GM19043 (cell line): ENCODE measurements around the gene ABCA12.
A peak's percentile ranks its signal among the peaks of the same experiment; 100 is the strongest.

Source experiments
- ATAC-seq: cut with Tn5 transposase; IDR thresholded peaks from one replicate; pipeline ENCODE4 v1.9.1; 2021; ENCODE audit warnings: low read depth; ENCODE audit not compliant: unreplicated experiment

Gene ABCA12

DNA sequence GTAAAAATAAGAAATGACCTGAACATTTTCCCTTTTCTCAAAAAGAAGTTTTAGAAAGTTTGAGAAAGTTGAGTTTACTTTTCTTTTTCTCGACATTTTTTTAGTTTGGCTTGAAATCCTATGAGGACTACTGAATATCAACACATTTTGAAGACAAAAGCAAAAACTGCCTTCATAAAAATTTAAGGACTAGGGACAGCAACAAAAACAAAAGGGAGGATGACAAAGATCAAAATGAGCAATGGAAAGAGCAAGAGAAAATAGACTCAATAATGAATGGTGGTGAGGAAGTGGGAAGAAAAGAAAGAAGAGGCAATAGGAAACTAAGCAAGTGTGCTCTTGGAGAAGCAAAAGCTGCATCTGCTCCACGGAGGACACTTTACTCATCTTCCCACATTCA is 82.5 kb downstream of the ABCA12 start:
- no peak for ATAC-seq

DNA sequence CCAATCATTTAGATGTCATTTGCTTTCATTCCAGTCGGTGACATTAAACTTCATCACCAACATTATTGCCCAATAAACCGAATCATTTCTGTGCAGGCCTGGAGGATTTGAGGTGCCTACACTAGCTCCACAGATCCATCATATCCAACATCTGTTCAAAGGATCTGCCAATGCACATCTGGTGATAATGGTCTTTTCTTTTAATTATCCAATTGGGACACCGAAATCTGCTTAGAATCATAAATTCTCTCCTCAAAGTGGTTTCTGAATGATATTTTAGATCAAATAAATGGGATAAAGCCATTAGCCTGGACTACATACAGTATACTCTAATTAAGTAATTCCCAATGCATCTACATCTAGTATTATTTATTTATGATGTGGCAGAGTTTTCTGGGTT is 85.6 kb downstream of the ABCA12 start:
- no peak for ATAC-seq

DNA sequence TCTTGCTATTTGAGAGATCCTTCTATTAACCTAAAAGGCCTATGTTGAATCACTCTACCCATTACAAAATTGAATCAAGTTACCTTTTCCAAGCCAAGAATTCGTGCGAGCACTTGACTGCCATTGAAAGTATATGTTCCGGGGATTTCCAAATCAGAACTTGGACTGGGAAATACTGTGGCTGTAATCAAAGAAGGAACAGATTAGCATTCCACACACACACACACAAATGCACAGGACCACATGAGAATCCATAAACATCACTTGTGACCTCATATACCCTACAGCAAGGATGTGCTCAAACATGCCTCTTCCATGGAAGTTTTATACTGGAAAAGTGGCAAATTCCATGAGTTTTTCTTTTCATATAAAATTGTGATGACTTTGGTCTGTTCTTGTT is 86.0 kb downstream of the ABCA12 start:
- no peak for ATAC-seq

DNA sequence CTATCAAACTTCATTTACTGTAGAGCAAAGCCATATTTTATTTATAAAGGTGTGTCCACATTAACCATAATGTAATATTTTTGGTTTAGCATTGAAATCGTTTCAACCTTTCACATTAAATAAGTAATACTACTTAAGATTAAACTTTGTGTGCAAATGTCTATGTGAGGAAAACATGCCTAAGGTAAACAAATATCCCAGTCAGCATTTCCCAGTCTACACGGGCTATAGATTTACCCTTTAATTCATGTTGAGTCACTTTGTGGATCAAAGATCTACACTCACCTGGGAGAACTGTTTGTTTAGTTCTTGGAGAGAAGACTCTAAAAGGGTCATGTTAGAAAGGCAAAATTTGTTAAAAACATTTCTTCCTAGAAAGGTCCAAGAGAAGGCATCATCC is 89.1 kb downstream of the ABCA12 start:
- ATAC-seq = no peak

DNA sequence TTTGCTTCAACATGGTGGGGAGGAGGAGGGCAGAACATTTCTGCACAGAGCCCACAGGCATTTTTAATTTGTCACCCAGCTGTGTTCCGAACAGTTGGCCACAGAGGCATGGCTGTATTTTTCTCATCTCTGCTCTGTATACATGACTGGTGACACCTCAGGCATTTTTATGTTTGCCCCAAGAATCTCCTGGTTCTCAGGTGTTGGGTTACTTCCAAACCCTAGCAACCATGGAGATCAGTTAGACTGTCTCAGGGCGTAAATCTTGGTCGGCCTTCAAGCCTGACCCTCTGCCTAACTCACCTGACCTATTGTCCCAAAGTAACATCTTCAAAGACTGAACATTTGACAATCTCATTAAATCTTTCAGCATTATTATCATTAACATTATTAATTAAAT is 100.0 kb downstream of the ABCA12 start:
- ATAC-seq = no peak

DNA sequence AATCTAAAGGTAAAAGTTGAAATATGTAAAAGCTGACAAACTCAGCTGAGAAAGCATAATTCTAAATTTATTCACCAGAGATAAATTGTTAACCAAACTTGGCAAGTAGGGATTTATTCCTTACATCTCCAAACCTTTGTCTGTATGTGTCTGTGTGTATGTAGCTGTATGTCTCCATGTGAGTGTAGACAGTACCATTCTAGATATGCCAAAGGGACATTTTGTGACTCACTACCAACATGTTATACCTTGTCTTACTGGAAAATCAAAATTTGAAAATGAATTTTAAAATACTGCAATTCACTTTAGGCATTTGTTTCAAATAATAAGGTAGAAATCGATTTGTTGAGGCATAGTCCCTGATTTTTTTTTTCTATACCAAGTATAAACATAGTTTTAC is 102.1 kb downstream of the ABCA12 start:
- no peak for ATAC-seq

DNA sequence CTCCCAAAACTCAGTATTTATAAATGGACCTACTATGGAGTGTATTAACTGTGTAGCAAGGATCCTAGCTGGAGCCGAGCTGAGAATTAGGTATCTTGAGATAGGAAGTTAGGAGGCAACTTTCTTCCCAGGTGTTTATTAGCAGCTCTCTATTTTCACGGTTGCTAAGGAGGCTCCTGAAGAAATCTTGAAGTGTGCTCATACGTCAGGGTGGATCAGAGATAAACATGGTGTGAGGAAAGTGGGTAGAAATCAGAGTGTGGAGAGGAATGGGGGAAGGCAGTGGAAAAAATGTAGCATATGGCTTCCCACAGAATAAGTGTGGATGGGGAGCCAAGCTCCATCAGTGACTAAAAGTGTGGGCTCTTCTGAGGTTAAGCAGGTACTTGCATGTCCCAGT is 104.3 kb downstream of the ABCA12 start:
- no peak for ATAC-seq

DNA sequence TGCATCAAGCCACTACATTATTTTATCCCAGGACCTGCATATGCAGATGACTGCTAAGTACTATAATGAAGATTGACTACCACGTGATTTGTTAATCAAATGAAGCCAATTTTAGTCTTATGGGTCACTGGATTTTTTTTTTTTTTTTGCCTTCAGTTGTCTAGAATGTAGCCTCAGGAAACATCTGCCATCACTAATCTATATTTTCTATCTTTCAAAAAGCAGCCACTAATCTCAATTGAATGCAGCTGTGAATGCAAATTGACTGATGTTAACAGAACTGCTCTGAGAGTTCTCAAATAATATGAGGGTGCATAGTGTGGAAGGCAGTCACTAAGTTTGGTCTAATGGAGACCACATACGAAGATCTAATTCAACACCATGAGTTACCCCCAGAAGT is 106.3 kb downstream of the ABCA12 start:
- ATAC-seq = no peak

DNA sequence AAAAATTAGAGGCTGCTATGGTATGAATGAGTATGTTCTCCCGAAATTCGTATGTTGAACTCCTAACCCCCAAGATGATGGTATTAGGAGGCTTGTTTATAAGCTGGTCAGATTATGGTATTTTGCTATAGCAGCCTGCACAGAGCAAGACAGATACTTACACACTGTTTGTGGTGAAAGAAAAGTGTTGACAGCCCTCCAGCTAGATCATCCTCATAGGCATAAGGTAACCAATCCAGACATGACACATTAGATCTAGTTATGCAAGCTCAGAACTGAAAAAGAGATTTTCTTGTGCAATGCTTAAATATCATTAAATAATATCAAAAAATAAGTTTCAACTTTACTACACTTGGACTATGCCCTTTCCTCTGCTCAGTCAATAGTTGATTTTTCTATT is 107.1 kb downstream of the ABCA12 start:
- ATAC-seq = no peak

DNA sequence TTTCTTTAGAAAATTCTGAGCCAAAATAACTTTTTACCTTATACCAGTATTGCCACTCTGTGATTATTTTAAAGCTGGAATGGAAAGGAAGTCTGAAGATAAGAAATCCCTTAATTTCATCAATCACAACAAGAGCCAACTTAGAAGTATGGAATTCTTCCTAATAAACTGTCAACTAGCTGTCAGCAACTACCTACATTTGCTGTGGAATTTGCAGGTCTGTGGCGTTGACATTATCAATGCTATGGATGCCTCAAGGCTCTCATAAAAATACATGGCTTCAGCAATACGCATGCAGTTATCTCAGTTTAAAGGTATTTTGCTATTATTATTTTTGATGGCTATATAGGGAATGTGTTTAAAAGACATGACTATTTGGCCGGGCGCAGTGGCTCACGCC is 108.5 kb downstream of the ABCA12 start:
- no peak for ATAC-seq

DNA sequence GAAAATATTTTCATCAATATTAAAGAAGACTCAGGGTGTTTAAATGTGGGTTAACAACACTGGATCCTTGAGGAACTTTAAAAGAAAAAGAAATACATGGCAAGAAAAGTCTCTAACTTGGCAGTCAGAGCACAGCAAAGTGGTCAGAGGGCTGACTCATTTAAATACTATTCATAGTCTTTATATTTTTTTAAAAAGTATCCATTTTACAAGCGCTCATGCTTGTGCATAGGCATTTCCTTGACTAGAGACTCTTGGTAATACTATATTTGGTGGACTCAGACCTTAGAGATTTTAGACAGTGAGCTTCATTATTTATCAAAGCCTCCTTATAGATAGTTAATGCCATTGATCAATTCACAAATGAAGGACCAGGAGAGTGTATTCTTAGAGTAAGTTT is 110.2 kb downstream of the ABCA12 start:
- ATAC-seq = no peak

DNA sequence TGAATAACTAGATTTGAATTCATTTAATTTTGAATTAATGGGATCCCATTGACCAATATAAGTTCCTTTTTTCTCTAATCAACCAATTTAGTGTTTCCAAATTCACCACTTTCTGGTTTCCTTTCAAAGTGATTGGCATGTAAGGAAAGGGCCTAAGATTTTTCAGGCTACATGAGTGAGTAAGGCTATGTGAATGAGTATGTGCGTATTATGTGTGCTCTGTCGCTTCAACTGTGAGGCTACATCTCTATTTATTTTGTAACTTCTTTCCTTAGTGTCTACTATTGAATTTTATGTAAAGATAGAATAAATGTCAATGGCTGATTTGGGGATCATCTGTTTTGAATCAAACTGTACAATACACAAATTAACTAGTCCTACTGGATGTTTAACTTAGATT is 110.6 kb downstream of the ABCA12 start:
- ATAC-seq = no peak

DNA sequence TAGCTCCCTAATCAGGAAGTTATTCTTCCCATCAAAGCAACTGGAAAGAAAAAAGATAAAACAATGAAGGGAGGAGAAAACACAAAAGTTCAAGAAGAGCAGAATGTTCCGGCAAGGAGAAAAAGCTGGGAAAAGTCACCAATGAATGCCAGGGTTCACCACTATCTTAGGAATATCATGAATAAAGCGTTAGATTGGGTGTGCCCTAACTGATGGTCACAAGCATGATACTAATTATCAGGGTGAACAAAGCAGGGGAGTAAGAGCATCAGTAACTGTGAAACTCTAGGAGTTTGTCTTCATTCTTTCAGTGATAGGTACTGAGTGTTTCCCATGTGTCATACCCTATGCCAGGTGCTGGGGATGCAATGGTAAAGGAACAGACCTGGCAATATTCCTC is 115.5 kb downstream of the ABCA12 start:
- ATAC-seq = no peak

DNA sequence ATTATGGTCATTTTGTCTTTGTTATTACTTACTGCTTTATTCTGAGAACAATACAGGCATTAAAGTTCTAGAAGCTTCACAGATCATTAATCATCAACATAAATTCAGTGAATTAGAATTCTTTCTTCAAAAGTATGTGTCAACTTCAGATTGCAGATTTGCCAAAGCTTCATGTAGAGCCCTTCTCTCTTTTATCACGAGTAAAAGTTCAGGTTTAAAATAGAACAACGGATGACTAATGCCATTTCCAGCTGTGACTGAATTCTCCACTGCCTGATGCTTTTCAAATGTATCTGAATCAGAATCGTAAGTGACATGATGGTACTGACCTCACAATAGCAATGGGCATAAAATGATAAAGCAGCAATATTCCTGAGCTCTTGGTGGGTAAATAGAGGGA is 116.0 kb downstream of the ABCA12 start:
- ATAC-seq = no peak

DNA sequence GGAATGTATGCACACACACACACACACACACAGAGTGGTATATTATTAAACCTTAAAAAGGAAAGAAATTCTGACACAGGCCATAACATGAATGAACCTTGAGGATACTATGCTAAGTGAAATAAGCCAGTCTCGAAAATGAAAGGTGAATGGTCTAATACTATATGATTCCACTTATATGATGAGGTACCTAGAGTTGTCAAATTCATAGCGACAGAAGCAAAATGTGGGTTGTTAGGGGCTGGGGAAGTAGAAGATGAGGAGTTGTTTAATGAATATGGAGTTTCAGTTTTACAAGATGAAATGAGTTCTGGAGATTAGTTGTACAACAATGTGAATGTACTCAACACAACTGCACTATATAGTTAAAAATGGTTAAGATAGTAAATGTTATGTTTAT is 118.1 kb downstream of the ABCA12 start:
- ATAC-seq = no peak

DNA sequence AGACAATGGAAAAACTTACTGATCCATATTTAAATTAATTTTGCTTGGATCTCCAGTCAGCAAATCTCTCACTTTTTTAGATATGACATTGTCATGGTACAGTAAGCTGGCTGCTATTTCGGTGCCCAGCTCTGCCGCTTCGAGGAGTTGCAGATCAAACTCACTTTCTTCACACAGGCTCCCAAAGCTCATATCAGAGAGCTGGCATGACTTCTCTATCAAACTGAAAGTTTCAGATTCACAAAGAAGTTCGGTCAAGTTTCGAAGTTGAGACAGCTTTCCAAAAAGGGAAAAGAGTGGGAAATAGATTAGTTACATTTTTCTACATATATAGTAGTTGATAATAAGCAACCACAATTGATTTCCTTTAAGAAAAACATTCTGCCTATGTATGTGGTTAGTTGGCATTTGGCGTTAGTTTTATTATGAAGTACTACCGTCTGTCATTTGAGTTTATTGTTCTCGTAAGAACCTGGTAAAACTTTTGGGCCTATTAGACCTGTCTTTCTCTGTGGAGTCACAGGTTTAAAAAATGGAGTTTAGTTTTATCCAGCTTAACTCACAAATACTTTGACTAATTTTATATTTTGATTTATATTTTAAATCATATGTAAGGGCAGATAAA is 118.8 kb downstream of the ABCA12 start:
- ATAC-seq = no peak

DNA sequence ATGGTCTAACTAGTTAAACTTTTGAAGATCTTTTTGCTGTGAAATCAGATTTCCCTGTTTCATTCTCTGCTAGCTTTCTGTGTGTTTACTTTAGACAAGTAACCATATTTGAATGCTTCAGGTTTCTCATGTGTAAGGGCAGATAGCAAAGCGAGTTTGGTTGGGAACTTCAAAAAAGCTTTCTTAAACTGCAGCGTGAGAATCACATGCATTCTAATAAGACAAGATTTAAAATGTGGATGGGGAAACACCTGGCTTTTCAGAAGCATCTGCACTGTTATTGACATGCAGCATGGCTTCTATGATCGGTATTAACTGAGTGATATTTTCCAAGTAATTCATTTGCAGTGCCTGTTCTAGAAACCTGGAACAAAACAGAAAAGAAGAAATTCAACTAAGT is 119.3 kb downstream of the ABCA12 start:
- no peak for ATAC-seq

DNA sequence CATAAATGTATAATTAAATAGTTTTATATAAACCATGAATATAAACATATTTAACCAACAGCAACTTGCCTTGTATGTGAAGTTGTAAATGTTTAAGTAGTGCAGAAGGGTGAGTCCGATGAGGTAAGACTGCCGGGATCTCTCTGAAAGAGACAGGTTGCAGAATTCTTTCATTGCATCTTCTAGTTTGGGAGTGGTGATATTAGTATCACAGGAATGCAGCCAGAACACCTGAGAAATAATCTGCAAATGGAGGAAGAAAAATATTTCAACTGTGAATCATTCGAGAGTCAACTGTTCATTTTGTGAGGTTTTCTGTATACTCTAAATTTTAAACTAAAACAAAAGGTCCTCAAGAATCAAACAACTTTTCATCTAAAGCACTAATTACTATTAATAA is 123.0 kb downstream of the ABCA12 start:
- ATAC-seq = no peak

DNA sequence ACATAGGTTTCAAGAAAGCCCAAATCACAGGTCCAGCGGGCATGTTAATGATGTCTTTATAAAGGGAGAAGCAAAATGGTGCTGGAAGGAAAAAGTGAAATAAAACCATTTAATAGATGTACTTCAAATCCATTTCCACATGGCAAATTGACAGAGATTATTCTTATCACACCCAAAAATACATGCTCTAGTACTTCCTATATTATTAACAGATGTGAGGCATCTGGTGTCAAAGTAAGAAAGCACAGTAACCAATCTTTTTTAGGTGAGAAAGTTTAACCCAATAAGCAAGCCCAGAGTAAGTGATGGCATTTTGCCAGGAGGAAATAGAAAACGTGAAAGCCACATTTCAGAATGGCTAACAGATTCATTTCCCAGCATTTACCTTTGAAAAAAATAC is 128.0 kb downstream of the ABCA12 start:
- ATAC-seq = no peak

DNA sequence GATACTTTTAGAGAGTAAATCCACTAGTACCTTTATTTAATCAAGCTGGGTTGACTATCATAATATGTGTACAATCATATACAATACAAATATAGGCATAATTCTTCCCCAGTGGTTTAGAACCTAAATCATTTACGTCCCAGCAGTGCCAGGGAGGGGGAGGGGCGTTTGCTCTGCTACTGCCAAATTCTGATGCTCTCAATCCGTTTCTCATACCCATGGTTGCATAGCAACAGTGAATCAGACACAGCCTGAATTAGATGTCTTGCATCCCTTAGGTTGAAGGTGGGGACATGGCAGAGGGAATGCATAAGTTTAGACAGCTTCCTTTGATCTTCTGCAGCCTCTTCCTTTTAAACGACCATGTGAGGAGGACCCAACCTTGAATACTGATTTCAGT is 135.4 kb downstream of the ABCA12 start:
- no peak for ATAC-seq

DNA sequence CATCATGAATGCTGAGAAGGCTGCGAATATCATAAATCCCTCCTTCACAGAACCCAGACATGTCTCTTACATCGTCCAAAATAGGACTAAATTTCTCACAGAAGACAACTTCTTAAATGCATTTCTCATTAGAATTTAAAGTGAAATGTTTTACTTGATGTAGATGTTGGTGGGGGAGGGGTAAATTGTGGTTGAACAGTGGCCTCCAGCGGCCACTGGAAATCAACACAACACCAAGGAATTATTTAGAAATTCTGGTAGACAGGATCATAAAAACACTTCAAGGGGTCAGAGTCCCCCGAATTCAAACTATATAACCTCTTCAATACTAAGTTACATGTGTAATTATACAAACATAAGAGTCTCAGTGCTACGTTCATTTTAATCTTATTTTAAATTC is 135.9 kb downstream of the ABCA12 start:
- ATAC-seq = peak; percentile 63

DNA sequence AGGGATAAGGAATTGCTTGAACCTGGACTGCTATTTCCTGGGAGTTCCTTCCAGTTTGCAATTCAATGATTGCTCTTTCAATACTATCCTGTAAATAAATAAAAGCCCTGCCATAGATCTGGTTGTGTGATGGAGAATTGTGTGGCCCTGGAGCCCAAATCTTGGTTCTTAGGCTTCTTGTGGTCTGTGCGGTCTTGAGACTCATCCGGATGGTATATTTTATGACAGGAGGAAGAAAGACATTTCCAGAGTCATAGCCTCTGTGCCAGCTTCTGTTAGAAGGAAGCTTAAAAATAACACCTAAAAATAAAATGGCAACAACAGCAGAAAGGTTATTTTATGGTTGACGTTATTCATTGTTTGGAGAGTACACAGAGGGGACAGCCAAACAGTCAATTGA is 137.7 kb downstream of the ABCA12 start:
- no peak for ATAC-seq

DNA sequence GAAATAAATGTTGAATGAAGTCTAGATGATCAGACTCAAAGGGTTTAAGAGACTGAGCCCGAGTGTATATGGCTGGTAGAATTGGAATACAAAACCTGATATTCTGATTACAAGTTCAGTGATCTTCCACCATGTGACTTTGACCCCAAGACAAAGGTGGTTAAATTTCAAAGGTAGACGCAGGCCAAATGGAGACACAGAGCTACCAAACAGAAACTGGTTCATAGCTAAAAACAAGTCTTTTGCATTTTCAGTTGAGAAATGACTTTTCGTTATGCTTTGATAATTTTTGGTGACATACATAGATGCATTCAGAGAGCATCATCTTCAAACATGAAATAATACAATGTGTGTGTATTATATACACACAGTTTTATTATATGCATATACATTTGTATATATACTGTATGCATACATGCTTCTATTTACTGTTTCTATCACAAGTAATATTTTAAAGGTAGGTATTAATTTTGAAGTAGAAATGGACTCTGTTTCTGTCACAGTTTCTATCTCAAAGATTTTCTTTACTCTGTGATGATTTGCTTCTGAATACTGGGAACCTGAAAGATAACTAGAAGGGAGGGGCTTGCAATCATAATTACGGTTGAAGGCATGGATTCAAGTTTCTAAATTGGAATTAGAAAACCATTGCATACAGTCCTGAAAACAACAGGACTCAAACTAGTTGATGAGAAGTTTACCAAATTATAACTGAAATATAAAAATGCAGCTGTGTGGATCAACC is 142.3 kb downstream of the ABCA12 start:
- peak; percentile 89 for ATAC-seq
